ENCODE measurements around the gene WSCD2.

The WSCD2 gene

GRCh38 chr12:108112832-108113556, 16.1 kb upstream of the WSCD2 start:
- ChIA-PET POLR2A (no interaction called here), CTCF (interaction anchor here (1.1 kb wide), 1 partner anchor 50 kb away, joined by 3 read pairs; no protein-coding TSS in a partner anchor)
- TF ChIP-seq CTCF (IDR thresholded peaks at IDR 0.05; ENCODE audit: control extremely low read depth, extremely low read depth, low read depth, missing control alignments) = no peak
- no peak for DNase-seq (ENCODE audit: extremely low spot score)

- ChIA-PET CTCF (no interaction called here), POLR2A (no interaction called here)
- no peak for DNase-seq (ENCODE audit: extremely low spot score)
- TF ChIP-seq CTCF (IDR thresholded peaks at IDR 0.05; ENCODE audit: control extremely low read depth, extremely low read depth, low read depth, missing control alignments) = no peak
Observed at GRCh38 chr12:108115123-108116121, 13.7 kb upstream of the WSCD2 start.

- POLR2A ChIA-PET = no interaction called here
- no peak for DNase-seq (ENCODE audit: extremely low spot score)
- CTCF ChIA-PET = no interaction called here
Observed at GRCh38 chr12:108116254-108116653, 12.8 kb upstream of the WSCD2 start.

GRCh38 chr12:108116699-108117098, 12.4 kb upstream of the WSCD2 start:
- DNase-seq (ENCODE audit: extremely low spot score) = no peak
- TF ChIP-seq CTCF (IDR thresholded peaks at IDR 0.05; ENCODE audit: control extremely low read depth, extremely low read depth, low read depth, missing control alignments) = no peak
- ChIA-PET CTCF (no interaction called here), POLR2A (no interaction called here)

More at GRCh38 chr12:108116254-108116653, 12.8 kb upstream of the WSCD2 start:
- no peak for TF ChIP-seq CTCF (IDR thresholded peaks at IDR 0.05; ENCODE audit: control extremely low read depth, extremely low read depth, low read depth, missing control alignments)

- TF ChIP-seq CTCF (IDR thresholded peaks at IDR 0.05; ENCODE audit: control extremely low read depth, extremely low read depth, low read depth, missing control alignments) = no peak
- CTCF ChIA-PET = no interaction called here
- POLR2A ChIA-PET = no interaction called here
- DNase-seq (ENCODE audit: extremely low spot score) = no peak
Observed at GRCh38 chr12:108117163-108117849, 11.8 kb upstream of the WSCD2 start.

GRCh38 chr12:108117902-108118301, 11.2 kb upstream of the WSCD2 start:
- TF ChIP-seq CTCF (IDR thresholded peaks at IDR 0.05; ENCODE audit: control extremely low read depth, extremely low read depth, low read depth, missing control alignments) = no peak
- CTCF ChIA-PET = no interaction called here
- no peak for DNase-seq (ENCODE audit: extremely low spot score)
- POLR2A ChIA-PET = no interaction called here
